ENCODE results near the gene HEY2. TPM values are rescaled to one million over a fixed set of nuclear protein-coding genes. Genes with fewer than 3 reads are reported as not detected.

HEY2 gene
- total RNA-seq, 1 experiment from 2014 or later = 6.6 TPM

DNA sequence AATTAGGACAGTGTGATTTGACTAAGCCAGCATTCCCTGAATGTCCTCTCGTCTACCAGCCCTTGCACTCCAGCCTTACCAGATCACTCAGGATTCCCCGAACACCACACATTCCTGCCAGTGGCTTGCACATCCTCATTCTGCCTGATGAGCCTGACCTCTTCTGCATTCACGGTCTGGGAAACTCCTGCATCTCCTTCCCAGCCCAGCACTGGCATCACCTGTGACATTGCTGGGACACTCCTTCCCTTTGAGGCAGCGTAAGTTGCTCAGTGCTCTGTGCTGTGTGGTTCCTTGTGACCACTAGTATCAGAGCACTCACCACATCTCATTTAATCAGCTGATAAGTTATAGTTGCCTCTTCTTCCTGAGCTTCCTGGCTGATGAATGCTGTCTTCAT, 58.6 kb downstream of the HEY2 start:
- Histone ChIP-seq H3K79me1 (ENCODE audit: insufficient read depth, low read depth, low read length, poor library complexity, severe bottlenecking) (no peaks in the 10 kb centered on the region), H4K5ac (ENCODE audit: insufficient read length, low read depth, low read length) (no peak overlapping the region), H3K18ac (ENCODE audit: insufficient read length, low read depth, low read length) (no peak overlapping the region), H3K23me2 (ENCODE audit: insufficient read length, low read depth, low read length, poor library complexity, severe bottlenecking) (no peaks in the 10 kb centered on the region), H3K4me1 (ENCODE audit: insufficient read depth, low read length) (no peaks in the 10 kb centered on the region), H3K79me2 (ENCODE audit: insufficient read depth, low read length) (no peaks in the 10 kb centered on the region), H3K9me3 (ENCODE audit: control insufficient read depth, low read depth, low read length) (no peaks in the 10 kb centered on the region), H3K4ac (ENCODE audit: low read depth, low read length) (no peak overlapping the region), H4K20me1 (ENCODE audit: control insufficient read depth, insufficient read depth, insufficient read length) (no peaks in the 10 kb centered on the region), H3K9ac (ENCODE audit: extremely low read depth, insufficient read length, low read length) (no peak overlapping the region), H2BK5ac (ENCODE audit: insufficient read length, low read length) (no peak overlapping the region), H2BK15ac (ENCODE audit: low read depth, low read length) (no peak overlapping the region), H4K8ac (replicated peaks; ENCODE audit: insufficient read length, low read depth, low read length) (no peak overlapping the region), H2BK120ac (ENCODE audit: low read depth, low read length, poor library complexity, severe bottlenecking) (no peak overlapping the region), H3K23ac (ENCODE audit: insufficient read length, low read depth, low read length) (no peak overlapping the region), H3K27me3 (ENCODE audit: insufficient read depth, low read length) (no peaks in the 10 kb centered on the region), H3K4me2 (ENCODE audit: insufficient read depth, insufficient read length, low read length) (no peak overlapping the region), H3K27ac (ENCODE audit: insufficient read length, low read depth, low read length) (no peak overlapping the region), H2BK20ac (ENCODE audit: low read depth, low read length, poor library complexity, severe bottlenecking) (no peak overlapping the region), H2AK5ac (ENCODE audit: insufficient read length, low read length) (no peak overlapping the region), H2AFZ (ENCODE audit: low read length) (no peak overlapping the region), H3K14ac (ENCODE audit: insufficient read depth, low read length) (no peak overlapping the region), H4K91ac (ENCODE audit: insufficient read length, low read depth, low read length) (no peak overlapping the region), H3K56ac (ENCODE audit: insufficient read length, low read depth, low read length) (no peak overlapping the region), H3T11ph (ENCODE audit: low read length) (no peak overlapping the region), H2BK12ac (ENCODE audit: insufficient read length, low read depth, low read length) (no peak overlapping the region)
- H3K9me3 Mint-ChIP-seq = no peaks in the 10 kb centered on the region
- H3K4me3 Mint-ChIP-seq = no peak overlapping the region
- DNase-seq = no peak
- no peaks in the 10 kb centered on the region for H3K27me3 Mint-ChIP-seq (ENCODE audit: low read depth)
- H3K27ac Mint-ChIP-seq = 0 out of 7 replicates have a peak overlapping the region, but pooled peaks of 1 of the 3 experiments have one; percentile 18
- no CpG with 5 or more reads among the region's 4 CpGs for WGBS (ENCODE audit: extremely low coverage, insufficient read length, low lambda C conversion rate)
- no peaks in the 10 kb centered on the region for H3K36me3 Mint-ChIP-seq (ENCODE audit: insufficient read depth in 1 of 3, low read depth in 3 of 3)
- TF ChIP-seq, protein P1, sequence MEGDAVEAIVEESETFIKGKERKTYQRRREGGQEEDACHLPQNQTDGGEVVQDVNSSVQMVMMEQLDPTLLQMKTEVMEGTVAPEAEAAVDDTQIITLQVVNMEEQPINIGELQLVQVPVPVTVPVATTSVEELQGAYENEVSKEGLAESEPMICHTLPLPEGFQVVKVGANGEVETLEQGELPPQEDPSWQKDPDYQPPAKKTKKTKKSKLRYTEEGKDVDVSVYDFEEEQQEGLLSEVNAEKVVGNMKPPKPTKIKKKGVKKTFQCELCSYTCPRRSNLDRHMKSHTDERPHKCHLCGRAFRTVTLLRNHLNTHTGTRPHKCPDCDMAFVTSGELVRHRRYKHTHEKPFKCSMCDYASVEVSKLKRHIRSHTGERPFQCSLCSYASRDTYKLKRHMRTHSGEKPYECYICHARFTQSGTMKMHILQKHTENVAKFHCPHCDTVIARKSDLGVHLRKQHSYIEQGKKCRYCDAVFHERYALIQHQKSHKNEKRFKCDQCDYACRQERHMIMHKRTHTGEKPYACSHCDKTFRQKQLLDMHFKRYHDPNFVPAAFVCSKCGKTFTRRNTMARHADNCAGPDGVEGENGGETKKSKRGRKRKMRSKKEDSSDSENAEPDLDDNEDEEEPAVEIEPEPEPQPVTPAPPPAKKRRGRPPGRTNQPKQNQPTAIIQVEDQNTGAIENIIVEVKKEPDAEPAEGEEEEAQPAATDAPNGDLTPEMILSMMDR (conservative IDR thresholded peaks at IDR 0.05) = no peak
- no peaks in the 10 kb centered on the region for H3K4me1 Mint-ChIP-seq

Measured in H9 (cell line).